Erythroblast (primary cell): ENCODE measurements around the gene AOPEP.

Experiments
- GATA1 ChIP-seq: IDR thresholded peaks from 2 replicates; pipeline ENCODE4 v1.6.1; 2011; ENCODE audit warnings: low read depth, mild to moderate bottlenecking, control low read depth, low read length, moderate library complexity
- POLR2A ChIP-seq: IDR thresholded peaks from 2 replicates; pipeline ENCODE4 v1.6.1; 2011; ENCODE audit warnings: mild to moderate bottlenecking, low read length

- TF ChIP-seq POLR2A (no peak), GATA1 (no peak)
These were observed 74.7 kb downstream of the AOPEP start for GRCh38 chr9:94801234-94801633.
